Upper lobe of left lung (tissue), 4 donors: ENCODE measurements around the gene SIGLEC5.

Source experiments
- EP300 ChIP-seq, 4 donors: sonication (generic); formaldehyde crosslinking; IDR thresholded peaks; one replicate each; pipeline ENCODE4 v1.5.1; 2017; ENCODE audit warnings: antibody characterized with exemption in 4 of 4, control low read depth in 2 of 4
- POLR2A ChIP-seq, 4 donors: fragments of 450-650 bp; IDR thresholded peaks; one replicate each; pipeline ENCODE4 v1.5.1; 2016 to 2017; ENCODE audit warnings: antibody characterized with exemption in 4 of 4, mild to moderate bottlenecking in 2 of 4
- POLR2AphosphoS5 ChIP-seq, 2 donors: sonication (generic); formaldehyde crosslinking; IDR thresholded peaks; one replicate each; pipeline ENCODE4 v1.5.1; 2017; ENCODE audit warnings: antibody characterized with exemption in 2 of 2
- TF ChIP-seq, protein P1 (sequence below), 6 experiments: fragments of 450-650 bp in 4 of 6; fragments of 200-600 bp in 2 of 6; sonication (generic) in 2 of 6; IDR thresholded peaks; one replicate each; pipeline ENCODE4 v1.5.1; 2016 to 2019; ENCODE audit warnings: antibody characterized with exemption in 6 of 6

DNA sequence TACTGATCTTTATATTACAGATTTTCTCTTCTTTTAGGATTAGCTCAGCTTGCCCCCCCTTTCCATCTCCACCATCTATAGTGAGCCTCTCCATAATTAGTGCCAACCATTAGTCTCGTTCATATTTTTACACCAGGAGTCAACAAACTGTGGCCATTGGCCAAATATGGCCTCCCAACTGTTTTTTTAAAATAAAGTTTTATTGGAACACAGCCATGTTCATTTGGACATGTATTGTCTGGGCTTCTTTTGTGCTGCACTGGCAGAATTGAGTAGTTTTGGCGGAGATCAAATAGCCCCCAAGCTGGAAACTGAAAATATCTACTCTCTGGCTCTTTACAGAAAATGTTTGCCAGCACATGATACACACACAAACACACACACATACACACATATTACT, 40.7 kb downstream of the SIGLEC5 start:
- TF ChIP-seq, protein P1, sequence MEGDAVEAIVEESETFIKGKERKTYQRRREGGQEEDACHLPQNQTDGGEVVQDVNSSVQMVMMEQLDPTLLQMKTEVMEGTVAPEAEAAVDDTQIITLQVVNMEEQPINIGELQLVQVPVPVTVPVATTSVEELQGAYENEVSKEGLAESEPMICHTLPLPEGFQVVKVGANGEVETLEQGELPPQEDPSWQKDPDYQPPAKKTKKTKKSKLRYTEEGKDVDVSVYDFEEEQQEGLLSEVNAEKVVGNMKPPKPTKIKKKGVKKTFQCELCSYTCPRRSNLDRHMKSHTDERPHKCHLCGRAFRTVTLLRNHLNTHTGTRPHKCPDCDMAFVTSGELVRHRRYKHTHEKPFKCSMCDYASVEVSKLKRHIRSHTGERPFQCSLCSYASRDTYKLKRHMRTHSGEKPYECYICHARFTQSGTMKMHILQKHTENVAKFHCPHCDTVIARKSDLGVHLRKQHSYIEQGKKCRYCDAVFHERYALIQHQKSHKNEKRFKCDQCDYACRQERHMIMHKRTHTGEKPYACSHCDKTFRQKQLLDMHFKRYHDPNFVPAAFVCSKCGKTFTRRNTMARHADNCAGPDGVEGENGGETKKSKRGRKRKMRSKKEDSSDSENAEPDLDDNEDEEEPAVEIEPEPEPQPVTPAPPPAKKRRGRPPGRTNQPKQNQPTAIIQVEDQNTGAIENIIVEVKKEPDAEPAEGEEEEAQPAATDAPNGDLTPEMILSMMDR (IDR thresholded peaks at IDR 0.05): no peak
- TF ChIP-seq EP300 (IDR thresholded peaks at IDR 0.05) (no peak), POLR2A (IDR thresholded peaks at IDR 0.05) (no peak), POLR2AphosphoS5 (IDR thresholded peaks at IDR 0.05) (no peak)
